HG03060 (cell line): Measurements from ENCODE around the gene EVI5.
"Not testable (repeated sequence)": the region's sequence is repeated elsewhere in the genome, so short reads cannot be mapped to it uniquely, and the experiment has no call there.

ENCODE experiments used
- ATAC-seq: cut with Tn5 transposase; IDR thresholded peaks from one replicate; pipeline ENCODE4 v1.9.1; 2021; ENCODE audit warnings: low read depth, moderate number of reproducible peaks; ENCODE audit not compliant: unreplicated experiment

EVI5 gene

DNA sequence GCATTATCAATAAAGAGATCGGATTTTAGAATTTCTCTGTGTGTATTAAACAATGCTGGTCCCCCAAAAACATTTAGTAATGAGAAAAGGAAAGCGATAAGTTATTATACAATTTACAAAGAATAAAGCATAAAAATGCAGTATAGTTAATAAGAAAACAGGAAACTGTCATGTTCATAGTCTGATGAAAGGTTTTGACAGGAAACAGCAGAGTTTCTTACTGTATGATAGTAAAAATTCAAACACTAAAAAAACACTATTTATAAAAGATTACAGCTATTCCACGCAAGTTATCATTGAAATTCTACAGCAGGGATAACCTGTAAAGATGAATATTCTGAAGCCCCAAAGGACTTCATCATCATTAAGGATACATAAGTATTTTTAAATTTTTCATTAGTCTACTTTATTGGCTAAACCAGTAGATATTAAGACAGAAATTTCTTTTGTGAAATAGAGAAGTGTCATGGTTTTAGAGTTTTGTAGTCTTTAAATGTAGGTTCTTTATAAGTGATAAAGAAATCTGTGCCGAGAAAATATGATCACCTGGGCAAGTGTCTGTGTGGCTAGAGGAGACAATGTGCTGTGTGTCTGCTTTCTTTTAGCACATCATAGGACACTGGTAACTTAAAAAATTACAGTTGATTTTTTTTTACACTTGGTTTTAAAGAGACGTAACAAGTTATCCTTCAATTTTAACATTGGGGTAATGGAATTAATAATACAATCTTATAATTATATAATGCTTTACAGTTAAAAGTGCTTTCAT lies 248.5 kb downstream of the EVI5 start:
- ATAC-seq = no peak

DNA sequence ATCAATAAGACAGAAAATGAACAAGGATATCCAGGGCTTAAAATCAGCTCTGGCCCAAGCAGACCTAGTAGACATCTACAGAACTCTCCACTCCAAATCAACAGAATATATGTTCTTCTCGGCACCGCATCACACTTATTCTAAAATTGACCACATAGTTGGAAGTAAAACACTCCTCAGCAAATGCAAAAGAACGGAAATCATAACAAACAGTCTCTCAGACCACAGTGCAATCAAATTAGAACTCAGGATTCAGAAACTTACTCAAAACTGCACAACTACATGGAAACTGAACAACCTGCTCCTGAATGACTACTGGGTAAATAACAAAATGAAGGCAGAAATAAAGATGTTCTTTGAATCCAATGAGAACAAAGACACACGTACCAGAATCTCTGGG lies 252.5 kb downstream of the EVI5 start:
- ATAC-seq = not testable (repeated sequence)

DNA sequence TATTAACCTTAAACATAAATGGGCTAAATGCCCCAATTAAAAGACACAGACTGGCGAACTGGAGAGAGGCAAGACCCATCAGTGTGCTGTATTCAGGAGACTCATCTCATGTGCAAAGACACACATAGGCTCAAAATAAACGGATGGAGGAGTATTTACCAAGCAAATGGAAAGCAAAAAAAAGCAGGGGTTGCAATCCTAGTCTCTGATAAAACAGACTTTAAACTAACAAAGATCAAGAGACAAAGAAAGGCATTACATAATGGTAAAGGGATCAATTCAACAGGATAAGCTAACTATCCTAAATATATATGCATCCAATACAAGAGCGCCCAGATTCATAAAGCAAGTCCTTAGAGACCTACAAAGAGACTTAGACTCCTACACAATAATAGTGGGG lies 253.0 kb downstream of the EVI5 start:
- ATAC-seq = not testable (repeated sequence)

DNA sequence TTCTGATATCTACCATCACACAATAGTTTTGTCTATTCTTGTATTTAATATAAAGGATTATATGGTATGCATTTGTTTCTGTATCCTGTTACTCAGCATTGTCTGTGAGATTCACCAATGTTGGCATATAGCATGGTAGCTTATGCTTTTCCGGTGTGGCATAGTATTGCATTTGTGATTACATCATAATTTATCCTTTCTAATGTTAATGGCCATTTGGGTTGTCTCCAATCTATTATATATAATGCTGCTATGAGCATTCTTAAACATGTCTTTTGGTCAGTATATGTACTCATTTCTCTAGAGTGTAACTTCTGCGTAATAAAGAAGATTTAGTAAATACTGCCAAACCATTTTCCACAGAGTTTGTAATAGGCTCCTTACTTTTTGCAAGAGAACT lies 257.2 kb downstream of the EVI5 start:
- no peak for ATAC-seq

DNA sequence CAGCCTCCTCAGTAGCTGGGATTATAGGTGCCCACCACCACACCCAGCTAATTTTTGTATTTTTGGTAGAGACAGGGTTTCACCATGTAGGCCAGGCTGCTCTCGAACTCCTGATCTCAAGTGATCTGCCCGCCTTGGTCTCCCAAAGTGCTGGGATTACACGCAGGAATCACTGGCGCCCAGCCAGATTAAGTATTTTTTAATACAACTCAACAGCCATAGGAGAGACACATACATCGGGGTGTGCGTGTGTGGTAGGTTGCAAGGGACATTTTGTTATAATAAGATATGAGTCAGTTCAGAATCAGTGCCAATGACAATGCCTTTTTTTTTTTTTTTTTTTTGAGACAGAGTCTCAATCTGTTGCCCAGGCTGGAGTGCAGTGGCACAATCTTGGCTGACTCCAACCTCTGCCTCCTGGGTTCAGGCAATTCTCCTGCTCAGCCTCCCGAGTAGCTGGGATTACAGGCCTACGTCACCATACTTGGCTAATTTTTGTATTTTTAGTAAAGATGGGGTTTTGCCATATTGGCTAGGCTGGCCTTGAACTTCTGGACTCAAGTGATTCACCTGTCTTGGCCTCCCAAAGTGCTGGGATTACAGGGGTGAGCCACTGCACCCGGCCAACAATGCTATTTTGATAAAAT lies 259.8 kb downstream of the EVI5 start:
- not testable (repeated sequence) for ATAC-seq

DNA sequence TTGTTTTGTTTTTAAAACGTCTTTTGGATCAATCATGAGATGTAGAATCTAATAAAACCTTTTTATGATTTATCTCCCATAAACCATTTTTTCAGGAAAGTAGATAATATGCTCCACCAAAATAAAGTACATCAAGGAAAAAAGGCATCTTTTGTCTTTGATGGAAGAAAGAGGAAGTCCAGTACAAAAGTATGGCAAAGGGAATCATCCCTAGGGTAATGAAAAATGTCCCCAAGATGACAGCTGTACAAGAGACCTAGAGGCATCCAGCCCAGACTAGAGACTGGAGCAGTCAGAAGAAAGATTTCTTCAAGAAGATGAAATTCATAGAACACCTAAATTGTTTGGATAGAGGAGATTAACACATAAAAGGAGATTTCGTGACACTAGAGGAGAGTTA lies 265.9 kb downstream of the EVI5 start:
- no peak for ATAC-seq

DNA sequence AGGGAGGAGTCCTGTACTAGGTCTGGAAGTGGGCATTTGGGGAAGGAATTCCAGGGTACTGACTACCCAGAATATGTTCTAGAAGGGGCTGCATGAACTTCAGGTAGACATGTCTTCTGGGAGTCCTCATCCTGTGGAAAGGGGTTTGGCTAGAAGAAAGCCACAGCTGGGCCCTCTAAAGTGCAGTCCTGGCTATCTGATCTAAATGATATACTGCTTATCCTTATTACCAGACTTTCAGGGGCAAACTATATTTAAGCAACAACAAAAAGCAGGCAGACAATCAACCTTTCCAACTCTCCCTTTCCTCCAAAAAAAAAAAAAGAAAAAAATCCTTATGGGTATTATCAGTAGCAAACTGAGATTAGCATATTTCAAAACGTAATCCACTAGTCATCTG lies 268.3 kb downstream of the EVI5 start:
- ATAC-seq = no peak

DNA sequence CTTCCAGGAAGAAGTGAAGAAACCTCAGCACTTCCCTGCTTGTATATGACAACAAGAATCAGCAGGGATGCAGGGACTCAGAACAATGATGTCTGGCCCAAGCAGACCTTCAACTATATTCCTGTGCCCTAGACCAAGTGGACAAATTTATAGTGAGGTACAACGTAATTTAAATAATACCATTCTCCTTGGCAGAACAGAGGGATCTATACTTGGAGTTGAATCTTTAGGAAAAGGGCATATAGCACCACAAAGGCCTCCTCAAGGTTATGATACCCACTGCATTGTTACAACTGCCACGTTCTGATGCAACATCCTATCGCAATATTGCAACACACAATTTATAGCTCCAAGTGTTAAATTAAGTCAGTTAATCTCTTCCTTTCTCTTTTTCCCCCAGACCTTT lies 269.1 kb downstream of the EVI5 start:
- no peak for ATAC-seq

DNA sequence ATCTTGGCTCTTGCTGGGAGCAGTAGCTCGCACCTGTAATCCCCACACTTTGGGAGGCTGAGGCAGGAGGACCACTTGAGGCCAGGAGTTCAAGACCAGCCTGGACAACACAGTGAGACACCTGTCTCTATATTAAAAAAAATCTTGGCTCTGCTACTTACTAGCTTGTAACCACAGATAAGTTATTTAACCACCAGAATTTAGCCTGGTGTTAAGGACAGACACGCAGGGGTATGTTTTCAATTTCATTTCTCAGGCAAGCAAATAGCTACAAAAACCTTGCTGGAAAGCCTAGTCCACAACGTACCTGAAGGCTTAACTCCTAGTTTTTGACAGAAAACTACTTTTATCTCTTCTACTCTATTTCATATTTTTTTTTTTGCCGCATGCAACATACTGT lies 273.4 kb downstream of the EVI5 start:
- ATAC-seq = peak; percentile 52

DNA sequence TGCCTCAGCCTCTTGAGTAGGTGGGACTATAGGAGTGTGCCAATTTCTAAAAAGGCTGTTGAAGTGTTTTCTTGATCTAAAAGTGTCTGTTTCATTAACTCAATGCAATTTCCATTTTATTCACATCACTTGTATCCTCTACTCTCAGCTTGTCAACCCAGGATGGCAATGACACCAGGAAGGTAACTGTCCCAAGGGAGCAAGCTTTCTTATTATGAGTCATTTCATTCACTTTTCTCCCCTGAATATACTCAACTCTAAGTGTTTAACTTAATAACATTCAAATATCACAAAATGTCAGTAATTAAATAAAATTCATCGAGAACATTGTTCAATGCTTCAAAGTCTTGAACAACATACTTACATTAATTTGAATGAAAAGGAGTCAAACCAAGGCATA lies 275.3 kb downstream of the EVI5 start:
- ATAC-seq = no peak

DNA sequence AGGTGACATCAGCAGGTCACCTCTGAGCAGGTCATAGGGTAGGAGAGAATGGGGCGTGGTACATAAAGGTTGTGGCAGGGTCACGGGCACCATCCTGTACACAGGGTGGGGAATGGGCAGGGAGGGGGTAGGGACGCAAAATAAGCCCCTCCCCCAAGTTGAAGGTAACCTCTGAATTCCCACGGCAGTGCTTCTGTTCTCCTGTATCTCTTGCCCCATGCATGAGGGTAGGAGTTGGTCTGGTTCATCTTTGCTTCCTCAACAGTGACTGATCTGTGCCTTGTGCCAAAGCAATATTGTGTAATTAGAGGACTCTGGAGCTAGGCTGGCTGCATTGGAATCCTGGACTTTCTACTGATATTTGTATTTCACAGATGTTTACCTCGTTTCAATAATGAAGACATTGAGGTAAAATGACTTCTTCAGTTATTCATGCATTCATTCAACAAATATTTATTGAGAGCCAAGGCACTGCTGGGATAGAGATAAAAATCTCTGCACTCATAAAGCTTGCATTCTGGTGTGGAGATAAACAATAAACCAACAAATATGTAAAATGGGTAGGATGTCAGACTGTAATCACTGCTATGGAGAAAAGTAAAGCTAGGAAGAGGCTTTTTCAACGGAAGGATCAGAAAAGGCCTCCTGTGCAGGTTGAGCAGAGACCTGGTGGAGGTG lies 279.8 kb downstream of the EVI5 start:
- no peak for ATAC-seq

DNA sequence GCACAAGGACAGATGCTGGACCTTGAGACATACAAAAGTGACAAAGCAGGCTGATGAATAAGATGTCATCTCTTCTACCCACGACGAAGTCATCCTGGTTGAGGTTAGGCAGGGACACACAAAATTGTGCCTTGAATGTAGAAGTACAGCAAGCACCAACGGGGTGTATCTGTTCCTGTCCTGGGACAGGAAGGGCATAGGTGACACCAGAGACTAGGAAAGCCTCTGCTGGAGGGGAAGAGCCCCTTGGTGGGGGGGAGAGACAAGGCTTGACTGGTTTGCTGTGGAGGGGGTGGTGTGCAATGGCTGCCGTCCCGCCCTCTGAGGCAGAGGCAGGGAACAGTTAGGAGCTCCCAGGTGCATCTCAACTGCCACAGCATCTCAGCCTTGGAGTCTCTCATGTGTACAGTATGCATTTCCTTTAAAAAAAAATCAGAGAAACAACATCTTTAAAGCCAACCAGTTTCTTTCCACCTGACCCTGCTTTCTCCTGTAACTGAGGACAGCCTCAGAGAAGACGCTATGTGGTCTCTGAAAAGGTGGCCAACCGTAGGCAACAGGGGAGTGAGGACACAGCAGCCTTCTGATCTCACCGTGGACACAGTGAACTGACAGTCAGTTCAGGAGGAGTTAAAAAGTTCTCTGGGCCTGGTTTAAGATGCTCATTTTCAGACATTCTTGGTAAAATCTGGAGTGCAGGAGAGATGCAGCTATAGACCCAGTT lies 280.5 kb downstream of the EVI5 start:
- no peak for ATAC-seq

DNA sequence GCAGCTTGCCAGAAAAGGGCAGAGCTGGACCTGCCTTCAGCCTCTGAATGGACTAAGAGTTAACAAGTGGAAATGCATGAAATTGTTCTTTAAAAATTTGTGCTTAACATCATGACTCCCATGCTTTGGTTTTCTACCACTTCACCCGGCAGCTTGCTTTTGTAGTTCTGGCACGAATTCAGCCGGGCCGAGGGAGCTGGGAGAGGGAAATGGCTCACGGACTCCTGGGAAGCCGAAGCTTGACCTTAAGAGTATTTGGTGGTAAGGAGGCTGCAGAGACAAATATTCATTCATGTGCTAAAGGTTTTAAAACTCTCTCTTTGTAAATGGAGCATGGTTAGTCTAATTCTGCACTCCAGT lies 281.0 kb downstream of the EVI5 start:
- ATAC-seq = no peak

DNA sequence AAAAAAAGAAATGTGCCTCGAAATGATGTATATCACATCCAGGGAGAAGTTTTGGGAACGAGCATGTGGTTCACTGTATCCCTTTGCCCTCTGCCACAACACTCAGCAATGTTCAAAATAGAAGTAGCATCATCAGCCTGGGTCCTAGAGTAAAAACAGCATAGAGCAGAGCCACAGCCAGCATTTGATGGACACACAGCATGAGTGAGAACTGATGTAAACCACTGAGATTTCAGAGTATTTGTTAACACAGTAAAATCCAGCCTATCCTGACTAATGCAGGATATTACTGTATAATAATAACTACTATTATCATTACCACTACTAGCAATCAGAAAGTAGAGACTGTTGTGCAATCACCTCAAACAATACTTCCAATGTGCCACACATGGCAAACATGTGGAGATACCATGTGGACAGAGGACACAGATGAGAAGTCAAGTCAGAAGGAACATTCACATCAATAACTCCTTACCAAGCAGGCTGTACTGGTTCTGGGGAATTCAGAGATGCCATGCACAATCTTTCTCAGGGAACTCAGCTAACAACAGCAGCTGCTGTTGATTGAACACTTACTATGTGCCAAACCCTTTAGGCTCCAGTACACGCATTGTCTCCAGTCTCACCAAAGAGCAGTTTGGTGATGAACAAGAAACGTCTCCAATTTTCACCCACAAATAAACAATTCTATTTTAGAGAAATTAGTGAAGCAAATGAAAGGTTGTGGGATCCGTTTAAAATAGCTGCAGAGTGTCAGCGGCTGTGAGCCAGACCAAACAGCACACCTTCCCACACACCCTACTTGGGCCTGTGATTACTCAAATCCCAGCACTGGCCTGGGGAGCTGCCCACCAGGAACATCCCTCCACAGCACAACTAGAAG lies 281.6 kb downstream of the EVI5 start:
- ATAC-seq = no peak

DNA sequence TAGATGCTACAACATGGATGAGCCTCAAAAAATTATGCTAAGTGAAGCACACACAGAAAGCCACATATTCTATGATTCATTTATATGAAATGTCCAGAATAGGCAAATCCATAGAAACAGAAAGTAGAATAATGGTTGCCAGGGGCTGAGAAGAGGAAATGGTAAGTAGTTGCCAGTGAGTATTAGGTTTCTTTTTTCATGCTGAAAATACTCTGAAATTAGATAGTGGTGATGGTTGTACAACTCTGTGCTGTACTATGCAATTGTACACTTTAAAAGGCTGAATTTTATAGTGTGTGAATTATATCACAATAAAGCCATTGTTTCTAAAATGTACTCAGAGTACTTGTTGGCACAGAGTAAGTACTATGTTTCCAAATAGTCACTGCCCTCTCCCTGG lies 282.7 kb downstream of the EVI5 start:
- peak; percentile 57 for ATAC-seq

DNA sequence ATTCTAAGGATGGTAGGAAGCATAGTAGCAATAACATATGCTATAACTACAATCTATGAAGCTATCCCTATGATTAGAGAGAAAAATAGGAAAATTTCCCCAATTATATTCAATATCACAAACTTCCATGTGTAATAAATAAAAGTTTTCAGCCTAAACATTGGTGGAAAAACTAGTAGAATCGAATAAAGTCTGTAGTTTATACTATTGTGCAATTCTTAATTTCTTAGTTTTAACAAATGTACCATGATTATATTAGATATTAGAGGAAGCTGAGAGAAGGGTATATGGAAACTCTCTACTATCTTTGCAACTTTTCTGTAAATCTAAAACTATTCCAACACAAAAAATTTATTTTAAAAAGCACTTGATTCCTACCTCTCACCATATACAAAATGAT lies 284.4 kb downstream of the EVI5 start:
- no peak for ATAC-seq

DNA sequence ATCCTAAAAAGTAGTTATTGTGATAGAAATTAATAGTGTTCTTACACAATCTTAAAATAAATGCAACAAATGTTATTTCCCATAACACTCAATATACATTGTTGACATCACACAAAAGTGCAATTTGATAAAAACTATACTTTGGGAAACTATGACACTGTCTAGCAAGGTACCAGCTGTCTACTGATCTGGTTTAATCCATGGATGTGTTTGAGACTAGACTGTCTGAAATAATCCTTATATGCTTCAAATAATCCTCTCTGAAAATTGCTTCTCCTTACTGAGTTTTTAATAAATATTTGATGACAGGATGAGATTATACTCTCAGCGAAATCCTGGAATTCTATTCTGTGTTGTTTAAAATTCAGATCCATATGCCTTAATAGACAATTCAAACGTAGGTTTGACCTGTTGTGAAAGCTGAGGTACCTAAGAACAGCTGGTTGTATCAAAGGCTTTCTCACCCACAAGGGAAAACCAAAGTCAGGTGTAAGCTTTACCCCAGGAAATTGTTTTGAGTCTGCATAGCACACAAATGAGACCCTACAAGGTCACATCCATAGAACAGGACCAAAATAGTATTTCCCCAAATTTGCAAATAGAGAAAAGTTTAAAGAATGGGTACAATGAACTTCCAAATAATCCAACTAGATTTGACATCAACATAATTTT lies 289.4 kb downstream of the EVI5 start:
- no peak for ATAC-seq

DNA sequence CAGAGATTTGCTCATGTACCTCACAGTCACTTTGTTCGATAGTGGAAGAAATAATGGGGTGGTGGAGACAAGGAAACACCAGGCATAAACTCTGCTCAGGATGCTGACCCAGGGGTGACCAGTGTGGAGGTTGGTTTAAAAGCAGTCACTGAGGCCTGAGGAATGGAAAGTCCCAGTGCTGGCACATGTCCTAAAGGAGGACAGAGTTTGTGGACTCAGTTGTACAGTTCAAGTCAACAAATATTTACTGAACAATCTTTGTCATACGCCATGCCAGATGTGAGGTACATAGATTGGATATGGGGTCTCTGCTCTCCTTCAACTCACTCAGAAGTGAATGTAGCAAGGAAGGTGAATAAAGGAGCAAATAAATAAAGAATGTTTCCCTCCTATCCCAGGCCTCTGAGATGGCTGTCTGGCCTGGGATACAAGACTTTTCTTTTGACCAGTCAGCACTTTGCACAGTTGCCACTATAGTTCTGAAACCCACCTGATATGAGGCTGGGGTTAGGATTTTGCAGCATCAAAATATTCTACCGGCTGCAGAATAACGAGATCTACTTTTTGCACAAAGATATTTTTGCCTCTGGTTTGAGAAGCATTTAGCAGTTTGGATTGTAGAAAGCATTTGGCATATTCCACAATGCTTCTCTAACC lies 290.3 kb downstream of the EVI5 start:
- no peak for ATAC-seq

DNA sequence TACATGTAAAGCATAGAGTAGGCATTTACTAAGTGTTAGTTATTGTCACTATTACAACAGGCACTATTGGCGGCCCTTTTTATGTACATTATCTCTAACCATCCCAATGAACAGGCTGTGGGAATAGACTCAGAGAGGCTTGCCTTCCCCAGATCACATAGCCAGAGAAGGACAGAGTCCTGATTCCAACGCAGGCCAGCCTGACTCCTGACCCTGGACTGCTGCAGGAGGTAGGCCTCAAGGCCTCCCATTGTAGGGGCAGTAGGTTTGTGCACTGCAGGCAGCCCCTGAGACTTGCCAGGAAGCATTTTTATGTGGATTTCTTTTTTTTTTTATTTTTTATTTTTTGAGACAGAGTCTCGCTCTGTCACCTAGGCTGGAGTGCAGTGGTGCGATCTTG lies 291.8 kb downstream of the EVI5 start:
- no peak for ATAC-seq
